Kidney epithelial cell (primary cell): ENCODE measurements around the gene SFTA2. TPM values are rescaled to one million over a fixed set of nuclear protein-coding genes. Genes with fewer than 3 reads are reported as not detected.
A peak's percentile ranks its signal among the peaks of the same experiment; 100 is the strongest.

Experiments used
- DNase-seq: peaks from one replicate; pipeline ENCODE4 v3.0.0-alpha.2; 2010; ENCODE audit warnings: low read depth
- H3K27me3 ChIP-seq: 2 replicates; pipeline ENCODE4 v1.6.0; 2011; ENCODE audit warnings: low read length; ENCODE audit not compliant: control insufficient read depth, insufficient read depth
- H3K36me3 ChIP-seq: 2 replicates; pipeline ENCODE4 v1.5.1; 2011; ENCODE audit warnings: low read length; ENCODE audit not compliant: control insufficient read depth, insufficient read depth
- H3K4me3 ChIP-seq: 2 replicates; pipeline ENCODE4 v1.5.1; 2011; ENCODE audit warnings: low read depth, mild to moderate bottlenecking, control low read depth, low read length
- CTCF ChIP-seq: IDR thresholded peaks from 2 replicates; pipeline ENCODE4 v1.5.1; 2011; ENCODE audit warnings: mild to moderate bottlenecking, moderate library complexity, low read length, control low read depth, inconsistent platforms; ENCODE audit not compliant: insufficient read depth, poor library complexity, severe bottlenecking
- total RNA-seq: library from RNA; depleted of rRNA; stranded (reverse); fragments of >200 nt; gene quantifications from 2 replicates; pipeline ENCODE4 v1.2.3, GENCODE V29; 2015

Gene SFTA2
- total RNA-seq, 1 donor from 2014 or later, result 1.0 TPM

GRCh38 chr6:30960907-30961673, 29.1 kb upstream of the SFTA2 start:
- Histone ChIP-seq H3K36me3 (no peaks in the 10 kb centered on the region), H3K27me3 (no peaks in the 10 kb centered on the region), H3K4me3 (no peak overlapping the region)
- DNase-seq, result no peak
- no peak for TF ChIP-seq CTCF

- Histone ChIP-seq H3K36me3 (no peaks in the 10 kb centered on the region), H3K27me3 (no peaks in the 10 kb centered on the region), H3K4me3 (no peak overlapping the region)
- no peak for TF ChIP-seq CTCF
- DNase-seq, result no peak
Observed at GRCh38 chr6:30957716-30958115, 25.7 kb upstream of the SFTA2 start.

GRCh38 chr6:30955367-30956042, 23.5 kb upstream of the SFTA2 start:
- Histone ChIP-seq H3K4me3 (peak overlapping the region; percentile 30), H3K27me3 (no peaks in the 10 kb centered on the region), H3K36me3 (no peaks in the 10 kb centered on the region)
- DNase-seq, result no peak
- TF ChIP-seq CTCF, result no peak

GRCh38 chr6:30954631-30955366, 22.8 kb upstream of the SFTA2 start:
- Histone ChIP-seq H3K27me3 (no peaks in the 10 kb centered on the region), H3K36me3 (no peaks in the 10 kb centered on the region), H3K4me3 (no peak overlapping the region)
- TF ChIP-seq CTCF, result no peak
- no peak for DNase-seq

- TF ChIP-seq CTCF, result no peak
- no peak overlapping the region for H3K4me3 ChIP-seq
- H3K27me3 ChIP-seq, result no peaks in the 10 kb centered on the region
- no peak for DNase-seq
- H3K36me3 ChIP-seq, result no peaks in the 10 kb centered on the region
Observed at GRCh38 chr6:30951907-30952469, 20.0 kb upstream of the SFTA2 start.
